ENCODE measurements around the gene ZBTB7C. TPM values are rescaled to one million over a fixed set of nuclear protein-coding genes. Genes with fewer than 3 reads are reported as not detected.

Gene ZBTB7C
- total and polyA plus RNA-seq, 2 of the 8 experiments (the other 6 are each of a cell fraction or from before 2014, with no cell fraction given) = 0.15 to 0.45 TPM

DNA sequence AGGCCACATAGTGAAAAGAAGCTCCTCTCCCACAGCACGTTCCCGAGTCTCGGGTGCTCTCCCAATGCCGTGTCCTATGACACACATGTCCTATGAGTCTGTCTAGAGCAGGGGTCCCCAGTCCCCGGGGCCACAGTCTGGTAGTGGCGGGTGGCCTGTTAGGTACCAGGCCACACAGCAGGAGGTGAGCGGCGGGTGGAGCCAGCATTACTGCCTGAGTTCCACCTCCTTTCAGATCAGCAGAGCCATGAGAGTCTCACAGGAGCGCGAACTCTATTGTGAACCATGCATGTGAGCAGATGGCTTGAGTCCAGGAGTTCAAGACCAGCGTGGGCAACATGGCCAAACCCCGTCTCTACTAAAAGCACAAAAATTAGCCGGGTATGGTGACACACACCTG is 112.6 kb downstream of the ZBTB7C start (continued):
- TF ChIP-seq POU5F1 (IDR thresholded peaks at IDR 0.05; ENCODE audit: low read depth, low read length) = no peak
- TF ChIP-seq BACH1 (IDR thresholded peaks at IDR 0.05; ENCODE audit: low read length) = no peak
- no peak for TF ChIP-seq KDM5A (IDR thresholded peaks at IDR 0.05; ENCODE audit: low read length)
- no peak for TF ChIP-seq TAF7 (optimal IDR thresholded peaks at IDR 0.05; ENCODE audit: borderline replicate concordance, low read depth, low read length)
- no peak for TF ChIP-seq RFX5 (IDR thresholded peaks at IDR 0.05; ENCODE audit: borderline replicate concordance, low read depth, low read length)
